Brain microvascular endothelial cell (primary cell): ENCODE results near the gene CDC20.
A peak's percentile ranks its signal among the peaks of the same experiment; 100 is the strongest.

Source experiments
- DNase-seq: peaks from one replicate; pipeline ENCODE4 v3.0.0-alpha.2; 2020
- H3K27ac ChIP-seq: fragments of 250-450 bp; sonication (Bioruptor Pico); 2 replicates; pipeline ENCODE4 v1.5.1; 2020; ENCODE audit warnings: mild to moderate bottlenecking, moderate library complexity
- H3K27me3 ChIP-seq: fragments of 250-450 bp; sonication (Bioruptor Pico); replicated peaks from 2 replicates; pipeline ENCODE4 v1.5.1; 2020; ENCODE audit warnings: mild to moderate bottlenecking
- H3K36me3 ChIP-seq: fragments of 250-450 bp; sonication (Bioruptor Pico); replicated peaks from 2 replicates; pipeline ENCODE4 v1.5.1; 2020; ENCODE audit warnings: mild to moderate bottlenecking
- H3K4me3 ChIP-seq: 2 replicates; pipeline ENCODE4 v1.5.1; 2011; ENCODE audit warnings: low read depth, mild to moderate bottlenecking, control low read depth, low read length, moderate library complexity
- CTCF ChIP-seq: IDR thresholded peaks from 2 replicates; pipeline ENCODE4 v1.5.1; 2011; ENCODE audit warnings: low read depth, mild to moderate bottlenecking, moderate library complexity, low read length, control low read depth, inconsistent platforms; ENCODE audit errors: missing control alignments
- in situ Hi-C: cut with HindIII; loops from 2 replicates; pipeline ENCODE4 v1.10.0; 2017; ENCODE audit warnings: low sequenced_read_pairs, low pct_ligation_motif_present

Gene CDC20

GRCh38 chr1:43324810-43325209, 34.0 kb upstream of the CDC20 start:
- Histone ChIP-seq H3K27me3 (no peaks in the 10 kb centered on the region), H3K4me3 (no peak overlapping the region), H3K36me3 (no peaks in the 10 kb centered on the region), H3K27ac (no peak overlapping the region)
- no peak for DNase-seq
- no peak for TF ChIP-seq CTCF
- in situ Hi-C loops: no loop called here

GRCh38 chr1:43325381-43325780, 33.4 kb upstream of the CDC20 start:
- no peak for TF ChIP-seq CTCF
- Histone ChIP-seq H3K36me3 (no peaks in the 10 kb centered on the region), H3K4me3 (no peak overlapping the region), H3K27ac (no peak overlapping the region), H3K27me3 (no peaks in the 10 kb centered on the region)
- DNase-seq: no peak
- in situ Hi-C loops: no loop called here

- Histone ChIP-seq H3K27me3 (no peaks in the 10 kb centered on the region), H3K27ac (no peak overlapping the region), H3K36me3 (no peaks in the 10 kb centered on the region), H3K4me3 (no peak overlapping the region)
- in situ Hi-C loops: no loop called here
- no peak for TF ChIP-seq CTCF
- no peak for DNase-seq
Measured at GRCh38 chr1:43327549-43328292, 31.1 kb upstream of the CDC20 start.

- H3K4me3 ChIP-seq: no peak overlapping the region
- TF ChIP-seq CTCF: no peak
Measured at GRCh38 chr1:43329995-43330751, 28.6 kb upstream of the CDC20 start.

GRCh38 chr1:43331688-43332087, 27.1 kb upstream of the CDC20 start:
- Histone ChIP-seq H3K27me3 (no peaks in the 10 kb centered on the region), H3K27ac (no peak overlapping the region), H3K36me3 (no peaks in the 10 kb centered on the region), H3K4me3 (no peak overlapping the region)
- in situ Hi-C loops: no loop called here
- TF ChIP-seq CTCF: no peak
- no peak for DNase-seq

More at GRCh38 chr1:43329995-43330751, 28.6 kb upstream of the CDC20 start:
- no peaks in the 10 kb centered on the region for H3K36me3 ChIP-seq
- H3K27me3 ChIP-seq: no peaks in the 10 kb centered on the region
- peak overlapping the region; percentile 2 for H3K27ac ChIP-seq
- in situ Hi-C loops: no loop called here
- DNase-seq: peak; percentile 89
